ENCODE measurements around the gene ZNF20.
"Not testable (repeated sequence)": the region's sequence is repeated elsewhere in the genome, so short reads cannot be mapped to it uniquely, and the experiment has no call there.

The ZNF20 gene

GRCh38 chr19:12095111-12095790, 44.9 kb downstream of the ZNF20 start:
- DNase-seq = no peak
- Mint-ChIP-seq H3K27me3 (peaks cover 19 to 44% of the 10 kb centered on the region in 2 donors), H3K4me3 (no peak overlapping the region), H3K36me3 (ENCODE audit: insufficient read depth) (no peaks in the 10 kb centered on the region), H3K27ac (no peak overlapping the region), H3K4me1 (ENCODE audit: low read depth in 2 of 2) (peaks cover 0 to 4% of the 10 kb centered on the region in 2 donors), H3K9me3 (peaks cover 0 to 8% of the 10 kb centered on the region in 2 donors)
- ATAC-seq (replicated peaks) = no peak

- H3K27me3 Mint-ChIP-seq = peaks cover 22 to 49% of the 10 kb centered on the region in 2 donors
- no peaks in the 10 kb centered on the region for H3K36me3 Mint-ChIP-seq (ENCODE audit: insufficient read depth)
- DNase-seq (no peak), ATAC-seq (replicated peaks) (no peak)
- H3K4me1 Mint-ChIP-seq (ENCODE audit: low read depth in 2 of 2) = peaks cover 0 to 4% of the 10 kb centered on the region in 2 donors
- H3K4me3 Mint-ChIP-seq = no peak overlapping the region
- peaks cover 0 to 8% of the 10 kb centered on the region in 2 donors for H3K9me3 Mint-ChIP-seq
- no peak overlapping the region for H3K27ac Mint-ChIP-seq
Measured at GRCh38 chr19:12093777-12094176, 46.4 kb downstream of the ZNF20 start.

- H3K27ac Mint-ChIP-seq = peak overlapping the region in 1 of 2 donors; percentile 47
- H3K4me1 Mint-ChIP-seq (ENCODE audit: low read depth in 2 of 2) = peaks cover 0 to 4% of the 10 kb centered on the region in 2 donors
- H3K36me3 Mint-ChIP-seq (ENCODE audit: insufficient read depth) = no peaks in the 10 kb centered on the region
- peaks cover 0 to 4% of the 10 kb centered on the region in 2 donors for H3K9me3 Mint-ChIP-seq
- H3K27me3 Mint-ChIP-seq = peaks cover 22 to 49% of the 10 kb centered on the region in 2 donors
- peak overlapping the region; percentile 67 to 74 for H3K4me3 Mint-ChIP-seq
- DNase-seq = no peak
- no peak for ATAC-seq (replicated peaks)
Measured at GRCh38 chr19:12092956-12093355, 47.2 kb downstream of the ZNF20 start.

- H3K36me3 Mint-ChIP-seq (ENCODE audit: insufficient read depth) = no peaks in the 10 kb centered on the region
- peak overlapping the region; percentile 67 to 74 for H3K4me3 Mint-ChIP-seq
- peak; percentile 54 for ATAC-seq (replicated peaks)
- peak overlapping the region in 1 of 2 donors; percentile 47 for H3K27ac Mint-ChIP-seq
- H3K9me3 Mint-ChIP-seq = no peaks in the 10 kb centered on the region
- H3K4me1 Mint-ChIP-seq (ENCODE audit: low read depth in 2 of 2) = peaks cover 0 to 4% of the 10 kb centered on the region in 2 donors
- peak in 2 of 3 experiments; percentile 2 to 3 for DNase-seq
- peaks cover 22 to 49% of the 10 kb centered on the region in 2 donors for H3K27me3 Mint-ChIP-seq
Measured at GRCh38 chr19:12092065-12092867, 47.9 kb downstream of the ZNF20 start.

- no peaks in the 10 kb centered on the region for H3K36me3 Mint-ChIP-seq (ENCODE audit: insufficient read depth)
- peak; percentile 55 for ATAC-seq (replicated peaks)
Measured at GRCh38 chr19:12090807-12091206, 49.3 kb downstream of the ZNF20 start.

GRCh38 chr19:12085074-12085818, 54.9 kb downstream of the ZNF20 start:
- Mint-ChIP-seq H3K27ac (no peak overlapping the region), H3K4me1 (ENCODE audit: low read depth in 2 of 2) (no peaks in the 10 kb centered on the region), H3K9me3 (no peaks in the 10 kb centered on the region), H3K27me3 (peaks cover 3 to 5% of the 10 kb centered on the region in 2 donors), H3K36me3 (ENCODE audit: insufficient read depth) (no peaks in the 10 kb centered on the region), H3K4me3 (no peak overlapping the region)
- no peak for DNase-seq
- no peak for ATAC-seq (replicated peaks)

More at GRCh38 chr19:12090807-12091206, 49.3 kb downstream of the ZNF20 start:
- DNase-seq = peak; percentile 24 to 34 (median 33)
- Mint-ChIP-seq H3K4me3 (peak overlapping the region; percentile 13 to 39), H3K9me3 (no peaks in the 10 kb centered on the region), H3K27me3 (peaks cover 22 to 49% of the 10 kb centered on the region in 2 donors), H3K4me1 (ENCODE audit: low read depth in 2 of 2) (peaks cover 0 to 4% of the 10 kb centered on the region in 2 donors), H3K27ac (no peak overlapping the region)

GRCh38 chr19:12083336-12083735, 56.8 kb downstream of the ZNF20 start:
- H3K4me3 Mint-ChIP-seq, H3K27me3 Mint-ChIP-seq, H3K9me3 Mint-ChIP-seq: not testable (repeated sequence)

More at GRCh38 chr19:12083336-12083735, 56.8 kb downstream of the ZNF20 start:
- DNase-seq; H3K36me3 Mint-ChIP-seq (ENCODE audit: insufficient read depth); ATAC-seq (replicated peaks); H3K4me1 Mint-ChIP-seq (ENCODE audit: low read depth in 2 of 2); H3K27ac Mint-ChIP-seq: not testable (repeated sequence)
